Parathyroid adenoma (tissue), 2 donors: ENCODE results near the gene ZNF532.

Experiments used
- H2AFZ ChIP-seq: fragments of 300-600 bp; sonication (generic); one replicate; pipeline ENCODE4 v1.7.0; 2017; ENCODE audit warnings: antibody characterized with exemption, mild to moderate bottlenecking
- H3K27ac ChIP-seq: fragments of 300-600 bp; sonication (generic); one replicate; pipeline ENCODE4 v1.7.0; 2017
- H3K27me3 ChIP-seq: fragments of 300-600 bp; sonication (generic); one replicate; pipeline ENCODE4 v1.7.0; 2017; ENCODE audit warnings: low read length; ENCODE audit not compliant: control insufficient read depth, insufficient read depth
- H3K36me3 ChIP-seq: fragments of 300-600 bp; sonication (generic); one replicate; pipeline ENCODE4 v1.7.0; 2017; ENCODE audit warnings: low read length; ENCODE audit not compliant: control insufficient read depth, insufficient read depth
- H3K4me1 ChIP-seq: fragments of 300-600 bp; sonication (generic); one replicate; pipeline ENCODE4 v1.7.0; 2017; ENCODE audit warnings: control low read depth
- H3K4me2 ChIP-seq: fragments of 300-600 bp; sonication (generic); one replicate; pipeline ENCODE4 v1.7.0; 2017; ENCODE audit warnings: low read length
- H3K4me3 ChIP-seq: fragments of 300-600 bp; sonication (generic); one replicate; pipeline ENCODE4 v1.7.0; 2017; ENCODE audit warnings: low read depth, low read length
- H3K79me2 ChIP-seq: fragments of 300-600 bp; sonication (generic); one replicate; pipeline ENCODE4 v1.7.0; 2017; ENCODE audit warnings: control low read depth
- H3K9ac ChIP-seq: fragments of 300-600 bp; sonication (generic); one replicate; pipeline ENCODE4 v1.7.0; 2017; ENCODE audit warnings: mild to moderate bottlenecking
- H3K9me3 ChIP-seq: fragments of 300-600 bp; sonication (generic); one replicate; pipeline ENCODE4 v1.7.0; 2017; ENCODE audit warnings: low read length; ENCODE audit not compliant: control insufficient read depth
- TF ChIP-seq, protein P1 (sequence below): fragments of 300-600 bp; sonication (generic); IDR thresholded peaks from one replicate; pipeline ENCODE4 v1.7.0; 2017; ENCODE audit warnings: antibody characterized with exemption, mild to moderate bottlenecking
- donor health status: primary hyperparathyroidism.

ZNF532 gene

DNA sequence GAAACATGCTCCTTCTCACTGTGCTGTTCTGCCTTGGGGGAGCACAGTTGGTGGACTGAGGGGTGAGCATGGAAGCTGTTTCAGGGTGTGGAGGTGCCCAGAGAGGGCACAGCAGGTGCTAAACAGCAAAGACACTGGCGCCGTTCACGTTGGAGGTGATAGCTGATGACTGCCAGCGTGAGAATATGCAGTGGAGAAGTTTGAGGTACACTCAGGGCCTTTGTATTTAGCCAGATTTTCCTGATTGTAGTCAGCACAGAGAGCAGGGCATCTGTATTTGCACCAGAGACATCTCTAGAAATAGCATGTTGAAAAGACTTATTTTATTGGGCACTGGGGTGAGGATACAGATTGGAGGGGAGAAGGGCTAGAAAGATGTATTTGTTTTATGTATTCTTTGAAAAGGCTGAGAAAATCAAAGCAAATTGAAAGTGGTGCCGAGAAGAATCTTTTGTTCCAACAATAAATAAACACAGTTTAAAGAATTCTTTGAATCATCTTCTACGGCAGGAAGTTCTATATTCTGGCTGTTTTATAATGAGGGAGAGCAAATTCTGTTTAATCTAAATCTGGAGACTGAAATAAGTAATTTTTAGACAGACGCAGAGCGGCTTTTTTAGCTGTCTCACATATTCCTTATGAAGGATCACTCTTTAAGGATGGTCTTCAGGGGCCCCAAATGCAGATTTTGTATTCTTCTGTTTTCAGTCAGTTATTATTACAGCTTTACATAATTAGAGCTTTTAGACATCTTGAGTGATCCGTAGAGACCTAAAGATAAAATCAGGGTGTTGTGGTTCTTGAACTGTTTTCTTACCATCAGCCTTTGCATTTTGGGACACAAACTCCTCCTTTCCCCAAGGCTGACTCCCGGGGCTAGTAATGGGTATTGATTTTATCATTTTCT, 7.1 kb downstream of the ZNF532 start:
- Histone ChIP-seq H3K27me3 (no peaks in the 10 kb centered on the region), H3K79me2 (peaks cover 3% of the 10 kb centered on the region), H3K4me1 (peaks cover 3% of the 10 kb centered on the region), H3K9ac (no peak overlapping the region), H3K4me2 (no peak overlapping the region), H3K27ac (no peak overlapping the region), H3K9me3 (no peaks in the 10 kb centered on the region), H3K36me3 (no peaks in the 10 kb centered on the region), H2AFZ (peak overlapping the region; percentile 38), H3K4me3 (no peak overlapping the region)
- TF ChIP-seq, protein P1, sequence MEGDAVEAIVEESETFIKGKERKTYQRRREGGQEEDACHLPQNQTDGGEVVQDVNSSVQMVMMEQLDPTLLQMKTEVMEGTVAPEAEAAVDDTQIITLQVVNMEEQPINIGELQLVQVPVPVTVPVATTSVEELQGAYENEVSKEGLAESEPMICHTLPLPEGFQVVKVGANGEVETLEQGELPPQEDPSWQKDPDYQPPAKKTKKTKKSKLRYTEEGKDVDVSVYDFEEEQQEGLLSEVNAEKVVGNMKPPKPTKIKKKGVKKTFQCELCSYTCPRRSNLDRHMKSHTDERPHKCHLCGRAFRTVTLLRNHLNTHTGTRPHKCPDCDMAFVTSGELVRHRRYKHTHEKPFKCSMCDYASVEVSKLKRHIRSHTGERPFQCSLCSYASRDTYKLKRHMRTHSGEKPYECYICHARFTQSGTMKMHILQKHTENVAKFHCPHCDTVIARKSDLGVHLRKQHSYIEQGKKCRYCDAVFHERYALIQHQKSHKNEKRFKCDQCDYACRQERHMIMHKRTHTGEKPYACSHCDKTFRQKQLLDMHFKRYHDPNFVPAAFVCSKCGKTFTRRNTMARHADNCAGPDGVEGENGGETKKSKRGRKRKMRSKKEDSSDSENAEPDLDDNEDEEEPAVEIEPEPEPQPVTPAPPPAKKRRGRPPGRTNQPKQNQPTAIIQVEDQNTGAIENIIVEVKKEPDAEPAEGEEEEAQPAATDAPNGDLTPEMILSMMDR = no peak

GRCh38 chr18:58878640-58879039, 14.0 kb downstream of the ZNF532 start:
- Histone ChIP-seq H3K4me1 (no peaks in the 10 kb centered on the region), H3K36me3 (no peaks in the 10 kb centered on the region), H2AFZ (no peak overlapping the region), H3K4me3 (no peak overlapping the region), H3K9me3 (no peaks in the 10 kb centered on the region), H3K4me2 (no peak overlapping the region), H3K27ac (no peak overlapping the region), H3K9ac (no peak overlapping the region), H3K27me3 (no peaks in the 10 kb centered on the region), H3K79me2 (peaks cover 4% of the 10 kb centered on the region)
- TF ChIP-seq, protein P1 = no peak

DNA sequence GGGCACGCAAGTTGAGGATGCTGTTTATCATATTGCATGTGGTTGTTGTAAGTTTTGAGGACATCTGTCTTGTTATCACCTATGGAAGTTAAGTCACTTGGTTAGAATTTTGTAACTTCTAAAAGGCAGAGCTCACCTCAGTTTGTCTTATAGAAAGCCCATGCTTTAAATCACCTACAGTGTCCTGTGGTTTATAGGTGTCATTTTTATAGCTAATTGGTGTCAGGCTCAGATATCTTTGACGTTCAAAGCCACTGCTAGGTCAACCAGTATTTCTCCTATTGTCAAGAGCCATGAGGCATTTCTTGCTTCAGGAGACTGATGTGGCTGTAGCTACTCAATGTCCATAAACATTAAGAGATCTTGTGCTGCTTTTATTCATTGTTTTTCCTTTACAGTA, 16.8 kb downstream of the ZNF532 start:
- TF ChIP-seq, protein P1 = no peak
- Histone ChIP-seq H3K36me3 (no peaks in the 10 kb centered on the region), H3K27ac (no peak overlapping the region), H3K9me3 (no peaks in the 10 kb centered on the region), H3K9ac (no peak overlapping the region), H2AFZ (no peak overlapping the region), H3K4me2 (no peak overlapping the region), H3K4me3 (no peak overlapping the region), H3K27me3 (no peaks in the 10 kb centered on the region), H3K79me2 (peaks cover 2% of the 10 kb centered on the region), H3K4me1 (no peaks in the 10 kb centered on the region)

DNA sequence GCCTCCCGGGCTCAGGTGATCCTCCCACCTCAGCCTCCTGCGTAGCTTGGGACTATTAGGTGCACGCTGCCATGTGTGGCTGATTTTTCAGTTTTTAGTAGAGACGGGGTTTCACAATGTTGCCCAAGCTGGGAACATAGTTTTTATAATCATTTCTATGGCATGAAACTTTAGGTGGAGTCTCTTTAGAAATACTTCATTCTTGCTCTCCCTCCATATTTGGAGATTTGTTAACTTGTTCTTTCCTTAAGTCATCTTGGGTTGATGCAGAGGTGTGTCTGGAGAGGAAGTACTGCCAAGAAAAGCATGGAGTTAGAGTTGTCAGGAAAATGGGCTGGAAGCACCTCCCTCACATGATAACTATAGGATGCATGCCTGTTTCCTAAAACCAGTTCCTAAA, 17.4 kb downstream of the ZNF532 start:
- no peaks in the 10 kb centered on the region for H3K27me3 ChIP-seq
- no peak overlapping the region for H3K4me3 ChIP-seq
- no peaks in the 10 kb centered on the region for H3K4me1 ChIP-seq
- no peak overlapping the region for H3K4me2 ChIP-seq
- H3K36me3 ChIP-seq = no peaks in the 10 kb centered on the region
- no peaks in the 10 kb centered on the region for H3K9me3 ChIP-seq
- H3K9ac ChIP-seq = no peak overlapping the region
- peaks cover 2% of the 10 kb centered on the region for H3K79me2 ChIP-seq
- no peak overlapping the region for H3K27ac ChIP-seq
- no peak overlapping the region for H2AFZ ChIP-seq
- TF ChIP-seq, protein P1 = no peak

GRCh38 chr18:58882686-58883085, 18.0 kb downstream of the ZNF532 start:
- Histone ChIP-seq H3K27me3 (no peaks in the 10 kb centered on the region), H3K4me3 (no peak overlapping the region), H3K9ac (no peak overlapping the region), H3K4me1 (no peaks in the 10 kb centered on the region), H2AFZ (no peak overlapping the region), H3K27ac (no peak overlapping the region), H3K9me3 (no peaks in the 10 kb centered on the region), H3K79me2 (peaks cover 2% of the 10 kb centered on the region), H3K36me3 (no peaks in the 10 kb centered on the region), H3K4me2 (no peak overlapping the region)
- TF ChIP-seq, protein P1 = no peak
